OCI-LY7 (cell line): ENCODE measurements around the gene COL5A1.

ENCODE experiments used
- CTCF ChIP-seq: fragments of 200-600 bp; sonication (generic); conservative IDR thresholded peaks from 2 replicates; pipeline ENCODE4 v1.5.1; 2014; ENCODE audit warnings: mild to moderate bottlenecking, antibody characterized with exemption, low read length, moderate library complexity, mixed read lengths
- EZH2phosphoT487 ChIP-seq: fragments of 200-600 bp; sonication (generic); IDR thresholded peaks from 2 replicates; pipeline ENCODE4 v1.6.1; 2018; ENCODE audit warnings: low read depth, borderline replicate concordance, mild to moderate bottlenecking, mixed run types, antibody characterized with exemption, low read length, moderate library complexity, mixed read lengths

- TF ChIP-seq CTCF, result no peak
- TF ChIP-seq EZH2phosphoT487, result no peak
Observed at GRCh38 chr9:134840511-134840910, 198.9 kb downstream of the COL5A1 start.
